Fibroblast of lung (primary cell): ENCODE measurements around the gene DIP2C. TPM values are rescaled to one million over a fixed set of nuclear protein-coding genes. Genes with fewer than 3 reads are reported as not detected.
"Not testable (repeated sequence)": the region's sequence is repeated elsewhere in the genome, so short reads cannot be mapped to it uniquely, and the experiment has no call there.

Source experiments
- DNase-seq, 2 donors: peaks; one replicate each; pipeline versions ENCODE4 v3.0.0 to v3.0.0-alpha.2; 2010; ENCODE audit warnings: low read depth in 2 of 2
- H2AFZ ChIP-seq: 2 replicates; pipeline ENCODE4 v1.5.1; 2012; ENCODE audit warnings: low read length, control low read depth, inconsistent platforms
- H3K27ac ChIP-seq: 2 replicates; pipeline ENCODE4 v1.5.1; 2011; ENCODE audit warnings: low read length, control low read depth; ENCODE audit not compliant: insufficient read depth
- H3K27me3 ChIP-seq: 2 replicates; pipeline ENCODE4 v1.5.1; 2011; ENCODE audit warnings: mild to moderate bottlenecking, low read length; ENCODE audit not compliant: control insufficient read depth, insufficient read depth
- H3K36me3 ChIP-seq: 2 replicates; pipeline ENCODE4 v1.5.1; 2011; ENCODE audit warnings: low read length; ENCODE audit not compliant: control insufficient read depth, insufficient read depth
- H3K4me1 ChIP-seq: 2 replicates; pipeline ENCODE4 v1.5.1; 2011; ENCODE audit warnings: low read length; ENCODE audit not compliant: control insufficient read depth, insufficient read depth; ENCODE audit errors: extremely low read depth
- H3K4me2 ChIP-seq: 2 replicates; pipeline ENCODE4 v1.5.1; 2011; ENCODE audit warnings: low read length, control low read depth; ENCODE audit not compliant: insufficient read depth; ENCODE audit errors: extremely low read depth
- H3K4me3 ChIP-seq, 4 experiments: fragments of 200-600 bp in 1 of 4; sonication (generic) in 1 of 4; replicated peaks in 1 of 4; 2 replicates each; pipeline ENCODE4 v1.5.1; 2011 to 2016; ENCODE audit warnings: low read length in 4 of 4, low read depth in 3 of 4, mild to moderate bottlenecking in 3 of 4, control low read depth in 2 of 4, inconsistent platforms in 1 of 4, mixed read lengths in 1 of 4; ENCODE audit not compliant: insufficient read depth in 1 of 4; ENCODE audit errors: control extremely low read depth in 1 of 4
- H3K79me2 ChIP-seq: 2 replicates; pipeline ENCODE4 v1.5.1; 2012; ENCODE audit warnings: mild to moderate bottlenecking, low read length, inconsistent platforms; ENCODE audit not compliant: control insufficient read depth, insufficient read depth
- H3K9ac ChIP-seq: 2 replicates; pipeline ENCODE4 v1.5.1; 2011; ENCODE audit warnings: mild to moderate bottlenecking, low read length, control low read depth; ENCODE audit not compliant: insufficient read depth
- H3K9me3 ChIP-seq: 2 replicates; pipeline ENCODE4 v1.5.1; 2012; ENCODE audit warnings: low read depth, low read length; ENCODE audit not compliant: control insufficient read depth, insufficient read depth
- H4K20me1 ChIP-seq: 2 replicates; pipeline ENCODE4 v1.5.1; 2011; ENCODE audit warnings: low read length; ENCODE audit not compliant: control insufficient read depth, insufficient read depth; ENCODE audit errors: extremely low read depth
- CTCF ChIP-seq, 2 donors: IDR thresholded peaks in 1 of 2; conservative IDR thresholded peaks in 1 of 2; 1 replicate in 1 of 2; 2 replicates in 1 of 2; pipeline ENCODE4 v1.5.1; 2011 to 2012; ENCODE audit warnings: low read length in 2 of 2, control low read depth in 1 of 2, inconsistent platforms in 1 of 2, low read depth in 1 of 2, mild to moderate bottlenecking in 1 of 2
- EZH2 ChIP-seq: IDR thresholded peaks from 2 replicates; pipeline ENCODE4 v1.5.1; 2012; ENCODE audit warnings: low read length, control low read depth, mild to moderate bottlenecking; ENCODE audit errors: missing control alignments
- polyA plus RNA-seq, 2 donors: library from polyadenylated mRNA; depleted of rRNA in 1 of 2; stranded (reverse) in 1 of 2; unstranded in 1 of 2; fragments of >200 nt; gene quantifications; 2 replicates each; pipeline ENCODE4 v1.2.1, GENCODE V29; 2011 to 2012; ENCODE audit warnings: missing spikeins in 1 of 2
- total RNA-seq: library from RNA; depleted of rRNA; stranded (reverse); fragments of >200 nt; gene quantifications from 2 replicates; pipeline ENCODE4 v1.2.1, GENCODE V29; 2014

DIP2C gene
- total and polyA plus RNA-seq, 2 donors (not counting 1 experiment from before 2014, with no cell fraction given) = 10.7 to 18.3 TPM

- Histone ChIP-seq H3K4me1 (peaks cover 8% of the 10 kb centered on the region), H3K27me3 (no peaks in the 10 kb centered on the region), H3K4me3 (peak overlapping the region in 3 of 4 experiments; percentile 12 to 36 (median 32)), H3K79me2 (no peaks in the 10 kb centered on the region), H2AFZ (peak overlapping the region; percentile 35), H3K36me3 (peaks cover 6% of the 10 kb centered on the region), H4K20me1 (no peaks in the 10 kb centered on the region), H3K27ac (peak overlapping the region; percentile 71), H3K4me2 (peak overlapping the region; percentile 81), H3K9me3 (no peaks in the 10 kb centered on the region), H3K9ac (peak overlapping the region; percentile 60)
- DNase-seq = peak; percentile 96 to 97
- no peak for TF ChIP-seq CTCF (conservative IDR thresholded peaks at IDR 0.05 in 1 of 2, IDR thresholded peaks at IDR 0.05 in 1 of 2; ENCODE audit: low read depth in 1 of 2, low read length in 2 of 2)
- no peak for TF ChIP-seq EZH2
Measured at GRCh38 chr10:323651-324293, 365.7 kb downstream of the DIP2C start.

- not testable (repeated sequence) for H3K9ac ChIP-seq
Measured at GRCh38 chr10:323046-323445, 366.4 kb downstream of the DIP2C start.

DNA sequence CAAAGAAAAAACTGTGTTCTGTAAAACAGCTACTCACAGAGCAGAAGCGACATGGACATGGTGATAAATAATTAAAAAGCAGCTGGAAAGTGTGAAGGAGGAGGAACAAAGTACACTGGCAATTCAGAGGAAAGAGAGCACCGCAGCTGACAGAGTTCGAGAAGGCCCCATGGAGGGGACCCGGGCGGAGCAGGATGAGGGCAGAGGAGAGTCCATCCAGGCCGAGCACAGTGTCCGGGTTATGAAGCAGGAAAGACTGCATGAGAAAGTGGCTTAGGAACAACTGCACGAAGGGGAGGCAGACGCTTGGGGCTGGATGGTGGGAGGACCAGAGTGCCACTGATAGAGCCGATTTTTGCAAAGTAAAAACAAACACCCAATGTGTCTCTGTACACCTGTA is 368.7 kb downstream of the DIP2C start:
- H3K79me2 ChIP-seq = no peaks in the 10 kb centered on the region
- H3K27ac ChIP-seq = no peak overlapping the region
- no peak overlapping the region for H3K4me2 ChIP-seq
- no peak overlapping the region for H3K4me3 ChIP-seq
- H3K27me3 ChIP-seq = no peaks in the 10 kb centered on the region
- peaks cover 20% of the 10 kb centered on the region for H3K4me1 ChIP-seq
- H3K9me3 ChIP-seq = no peaks in the 10 kb centered on the region
- peaks cover 5% of the 10 kb centered on the region for H3K36me3 ChIP-seq
- no peaks in the 10 kb centered on the region for H4K20me1 ChIP-seq
- DNase-seq = no peak
- H3K9ac ChIP-seq = no peak overlapping the region
- no peak overlapping the region for H2AFZ ChIP-seq
- TF ChIP-seq EZH2 = no peak

More at GRCh38 chr10:323046-323445, 366.4 kb downstream of the DIP2C start:
- H3K79me2 ChIP-seq, H3K27me3 ChIP-seq, H2AFZ ChIP-seq, DNase-seq, H3K9me3 ChIP-seq, H3K4me1 ChIP-seq, H3K36me3 ChIP-seq, H3K4me3 ChIP-seq, H4K20me1 ChIP-seq: not testable (repeated sequence)
- peak overlapping the region; percentile 71 for H3K27ac ChIP-seq
- H3K4me2 ChIP-seq = peak overlapping the region; percentile 81

GRCh38 chr10:317926-318325 is 371.5 kb downstream of the DIP2C start:
- Histone ChIP-seq H3K27ac (peak overlapping the region; percentile 40), H3K9me3 (no peaks in the 10 kb centered on the region), H3K9ac (no peak overlapping the region), H3K79me2 (no peaks in the 10 kb centered on the region), H2AFZ (no peak overlapping the region), H3K4me1 (peaks cover 17% of the 10 kb centered on the region), H4K20me1 (no peaks in the 10 kb centered on the region), H3K27me3 (no peaks in the 10 kb centered on the region), H3K36me3 (peaks cover 3% of the 10 kb centered on the region), H3K4me2 (peak overlapping the region; percentile 61), H3K4me3 (no peak overlapping the region)
- no peak for DNase-seq
- TF ChIP-seq CTCF (conservative IDR thresholded peaks at IDR 0.05 in 1 of 2, IDR thresholded peaks at IDR 0.05 in 1 of 2; ENCODE audit: low read depth in 1 of 2, low read length in 2 of 2) (no peak), EZH2 (no peak)
